MCF 10A (cell line): ENCODE data around the gene HNRNPUL1. TPM values are rescaled to one million over a fixed set of nuclear protein-coding genes. Genes with fewer than 3 reads are reported as not detected.
"Not testable (repeated sequence)": the region's sequence is repeated elsewhere in the genome, so short reads cannot be mapped to it uniquely, and the experiment has no call there.

Experiments
- BruUV-seq: library from RNA; stranded (reverse); fragments of 400-500 nt; replicated peaks from 2 replicates; lab custom pipeline; 2021; lab: Mats Ljungman, UMichigan
- CTCF ChIA-PET: fragments of 300-600 bp; sonication (Branson Sonifier 250); formaldehyde crosslinking; extraction: SDS; loops from one replicate; lab custom pipeline; 2021; ENCODE audit warnings: antibody characterized with exemption, inconsistent platforms; lab: Yijun Ruan, JAX
- POLR2A ChIA-PET: fragments of 300-600, 350-650 bp; sonication (Branson Sonifier 250); formaldehyde crosslinking; extraction: SDS; loops from one replicate; lab custom pipeline; 2020; ENCODE audit warnings: antibody characterized with exemption, inconsistent platforms; lab: Yijun Ruan, JAX
- DNase-seq: peaks from one replicate; pipeline ENCODE4 v3.0.0-alpha.2; 2018; ENCODE audit not compliant: unreplicated experiment
- H3K27ac Mint-ChIP-seq: one replicate; pipeline ENCODE4 v1.8.0; 2022; ENCODE audit warnings: mild to moderate bottlenecking, low read depth, mixed read lengths; ENCODE audit not compliant: unreplicated experiment
- H3K27me3 Mint-ChIP-seq: one replicate; pipeline ENCODE4 v1.8.0; 2022; ENCODE audit warnings: mixed read lengths; ENCODE audit not compliant: insufficient read depth, unreplicated experiment
- H3K36me3 Mint-ChIP-seq: one replicate; pipeline ENCODE4 v1.8.0; 2022; ENCODE audit warnings: mild to moderate bottlenecking, moderate library complexity, mixed read lengths; ENCODE audit not compliant: insufficient read depth, unreplicated experiment
- H3K4me1 Mint-ChIP-seq: one replicate; pipeline ENCODE4 v1.8.0; 2022; ENCODE audit warnings: mixed read lengths; ENCODE audit not compliant: insufficient read depth, unreplicated experiment
- H3K4me3 Mint-ChIP-seq: one replicate; pipeline ENCODE4 v1.8.0; 2022; ENCODE audit warnings: mild to moderate bottlenecking, moderate library complexity, mixed read lengths; ENCODE audit not compliant: unreplicated experiment
- H3K9me3 Mint-ChIP-seq: one replicate; pipeline ENCODE4 v1.8.0; 2022; ENCODE audit warnings: mixed read lengths; ENCODE audit not compliant: unreplicated experiment
- CTCF ChIP-seq: fragments of 200-600 bp; IDR thresholded peaks from one replicate; pipeline ENCODE4 v1.8.0; 2022; ENCODE audit warnings: antibody characterized with exemption, mild to moderate bottlenecking; ENCODE audit not compliant: unreplicated experiment
- intact Hi-C: fragments of 100-400 bp; cut with micrococcal nuclease; formaldehyde crosslinking; loops from 2 replicates; pipeline ENCODE4 v1.14.1; 2022
- total RNA-seq: library from RNA; stranded (reverse); gene quantifications from 2 replicates; pipeline ENCODE4 v1.2.3, GENCODE V29; 2022

The HNRNPUL1 gene
- total RNA-seq, 1 experiment from 2014 or later, result 204 TPM

- H3K4me1 Mint-ChIP-seq, result no peaks in the 10 kb centered on the region
- BruUV-seq, result no TSS peak
- H3K27ac Mint-ChIP-seq, result no peak overlapping the region
- no peaks in the 10 kb centered on the region for H3K27me3 Mint-ChIP-seq
- H3K36me3 Mint-ChIP-seq, result peaks cover 95% of the 10 kb centered on the region
- ChIA-PET POLR2A (interaction anchor here (0.6 to 1.2 kb wide), 2 partner anchors 11 to 12 kb away, joined by 3 read pairs; partner anchors contain the start of gene HNRNPUL1), CTCF (no interaction called here)
- intact Hi-C loops, result no loop called here
- H3K4me3 Mint-ChIP-seq, result no peak overlapping the region
- DNase-seq, result peak; percentile 17
- no peak for TF ChIP-seq CTCF
- no peaks in the 10 kb centered on the region for H3K9me3 Mint-ChIP-seq
Measured at GRCh38 chr19:41276231-41276630, 12.1 kb downstream of the HNRNPUL1 start.

DNA sequence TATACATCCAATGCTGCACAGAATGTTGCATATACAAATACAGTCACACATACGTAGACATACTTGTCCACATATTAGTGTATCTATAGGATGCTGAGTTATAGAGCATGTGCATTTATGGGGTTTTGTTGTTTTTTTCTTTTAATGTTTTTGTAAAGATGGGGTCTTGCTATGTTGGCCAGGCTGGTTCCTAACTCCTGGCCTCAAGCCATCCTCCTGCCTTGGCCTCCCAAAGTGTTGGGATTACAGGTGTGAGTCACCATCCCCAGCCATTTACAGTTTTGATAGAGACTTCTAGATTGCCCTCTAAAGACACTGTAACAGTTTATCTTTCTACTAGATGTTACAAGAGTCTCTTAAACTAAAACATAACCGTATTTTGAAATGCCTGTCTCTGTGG lies 14.3 kb downstream of the HNRNPUL1 start:
- Mint-ChIP-seq H3K9me3 (no peaks in the 10 kb centered on the region), H3K4me1 (no peaks in the 10 kb centered on the region), H3K27ac (no peak overlapping the region), H3K27me3 (no peaks in the 10 kb centered on the region), H3K36me3 (peaks cover 95% of the 10 kb centered on the region), H3K4me3 (no peak overlapping the region)
- ChIA-PET POLR2A (interaction anchor here (1.0 kb wide), 1 partner anchor 30 kb away, joined by 3 read pairs; no protein-coding TSS in a partner anchor), CTCF (no interaction called here)
- intact Hi-C loops, result no loop called here
- no peak for TF ChIP-seq CTCF
- no TSS peak for BruUV-seq
- no peak for DNase-seq

DNA sequence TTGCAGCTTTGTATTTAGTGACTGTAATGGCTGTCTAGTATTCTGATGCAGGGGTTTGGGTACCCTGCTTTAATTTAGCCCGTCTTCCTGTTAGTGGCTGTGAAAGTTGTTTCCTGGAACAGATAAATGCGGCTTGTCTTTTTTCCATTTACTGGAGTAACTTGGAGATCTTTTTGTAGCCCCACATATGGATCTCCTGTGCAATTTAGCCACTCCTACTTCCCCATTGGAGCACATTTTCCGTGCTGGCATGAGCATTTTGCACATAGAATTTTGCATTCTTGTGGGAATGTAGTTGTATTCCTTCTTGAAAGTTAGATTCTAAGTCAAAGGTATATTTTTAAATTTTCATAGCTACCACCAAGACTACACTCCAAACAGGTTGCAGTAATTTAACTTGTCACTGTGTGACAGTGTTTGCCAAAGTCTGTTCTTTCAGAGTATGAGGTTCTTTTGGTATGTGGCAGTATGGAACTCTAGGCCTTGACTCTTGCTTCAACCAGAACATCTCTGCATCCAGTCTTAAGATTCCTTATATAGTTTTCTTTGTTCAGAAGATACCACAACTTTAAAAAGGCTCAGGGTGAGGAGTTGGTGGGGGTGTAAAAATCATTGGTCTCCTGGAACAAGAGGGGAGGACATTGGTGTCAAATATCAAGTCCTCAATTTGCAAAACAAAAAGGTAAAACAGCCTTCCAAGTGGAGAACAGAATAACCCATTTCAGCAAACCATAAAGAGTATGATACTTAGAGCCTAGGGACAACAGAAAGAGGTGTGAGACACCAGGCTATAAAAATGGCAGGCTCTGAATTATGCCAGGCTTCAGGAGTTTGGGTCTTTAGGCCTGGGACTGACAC lies 24.7 kb downstream of the HNRNPUL1 start:
- no TSS peak for BruUV-seq
- intact Hi-C loops, result no loop called here
- H3K36me3 Mint-ChIP-seq, result peaks cover 97% of the 10 kb centered on the region
- CTCF ChIA-PET, result interaction anchor here (0.6 kb wide), 1 partner anchor 122 kb away, joined by 3 read pairs; no protein-coding TSS in a partner anchor
- TF ChIP-seq CTCF, result no peak
- no peaks in the 10 kb centered on the region for H3K9me3 Mint-ChIP-seq
- no peaks in the 10 kb centered on the region for H3K27me3 Mint-ChIP-seq
- no peak overlapping the region for H3K4me3 Mint-ChIP-seq
- no peak for DNase-seq
- H3K27ac Mint-ChIP-seq, result no peak overlapping the region
- POLR2A ChIA-PET, result interaction anchor here (0.7 kb wide), 1 partner anchor 24 kb away, joined by 4 read pairs; the partner anchor contains the start of gene HNRNPUL1
- H3K4me1 Mint-ChIP-seq, result no peaks in the 10 kb centered on the region

DNA sequence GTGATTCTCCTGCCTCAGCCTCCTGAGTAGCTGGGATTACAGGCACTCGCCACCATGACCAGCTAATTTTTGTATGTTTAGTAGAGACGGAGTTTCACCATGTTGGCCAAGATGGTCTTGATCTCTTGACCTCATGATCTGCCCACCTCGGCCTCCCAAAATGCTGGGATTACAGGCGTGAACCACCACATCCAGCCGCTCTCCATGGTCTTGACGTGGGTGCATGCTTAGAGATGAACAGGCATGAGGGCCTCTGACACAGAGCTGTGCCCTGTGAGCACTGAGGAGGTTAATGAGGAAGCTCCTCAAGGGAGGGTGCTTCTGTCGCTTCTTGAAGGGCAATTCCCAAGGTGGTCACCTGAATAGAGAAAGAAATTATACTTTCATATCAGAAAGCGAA lies 25.6 kb downstream of the HNRNPUL1 start:
- BruUV-seq, H3K27ac Mint-ChIP-seq, H3K4me3 Mint-ChIP-seq, intact Hi-C loops, H3K4me1 Mint-ChIP-seq, H3K9me3 Mint-ChIP-seq, DNase-seq, H3K27me3 Mint-ChIP-seq: not testable (repeated sequence)
- peaks cover 97% of the 10 kb centered on the region for H3K36me3 Mint-ChIP-seq
- ChIA-PET POLR2A (interaction anchor here (1.1 kb wide), 1 partner anchor 64 kb away, joined by 4 read pairs; no protein-coding TSS in a partner anchor), CTCF (interaction anchor here (0.6 kb wide), 1 partner anchor 121 kb away, joined by 3 read pairs; no protein-coding TSS in a partner anchor)
